Erythroblast (primary cell): ENCODE data around the gene OPA3.

Source experiments
- GATA1 ChIP-seq: IDR thresholded peaks from 2 replicates; pipeline ENCODE4 v1.6.1; 2011; ENCODE audit warnings: low read depth, mild to moderate bottlenecking, control low read depth, low read length, moderate library complexity
- POLR2A ChIP-seq: IDR thresholded peaks from 2 replicates; pipeline ENCODE4 v1.6.1; 2011; ENCODE audit warnings: mild to moderate bottlenecking, low read length

DNA sequence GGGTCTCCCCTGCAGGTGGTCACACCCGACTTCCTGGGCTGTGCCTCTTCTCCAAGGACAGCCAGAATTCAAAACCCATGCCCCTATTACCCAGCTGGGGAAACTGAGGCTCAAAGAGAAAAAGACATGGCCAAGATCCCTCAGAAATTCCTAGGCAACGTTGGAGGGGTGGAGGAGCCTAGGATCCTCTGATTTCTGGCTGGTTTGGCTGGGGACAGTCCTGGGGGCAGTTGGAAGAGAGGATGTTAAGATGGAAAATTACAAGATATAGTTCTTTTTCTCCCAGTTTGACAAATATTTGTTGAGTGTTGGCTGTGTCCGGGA, 74.9 kb downstream of the OPA3 start:
- no peak for TF ChIP-seq POLR2A
- no peak for TF ChIP-seq GATA1
